ENCODE data around the gene SLC30A5.
"Not testable (repeated sequence)": the region's sequence is repeated elsewhere in the genome, so short reads cannot be mapped to it uniquely, and the experiment has no call there.

Gene SLC30A5

DNA sequence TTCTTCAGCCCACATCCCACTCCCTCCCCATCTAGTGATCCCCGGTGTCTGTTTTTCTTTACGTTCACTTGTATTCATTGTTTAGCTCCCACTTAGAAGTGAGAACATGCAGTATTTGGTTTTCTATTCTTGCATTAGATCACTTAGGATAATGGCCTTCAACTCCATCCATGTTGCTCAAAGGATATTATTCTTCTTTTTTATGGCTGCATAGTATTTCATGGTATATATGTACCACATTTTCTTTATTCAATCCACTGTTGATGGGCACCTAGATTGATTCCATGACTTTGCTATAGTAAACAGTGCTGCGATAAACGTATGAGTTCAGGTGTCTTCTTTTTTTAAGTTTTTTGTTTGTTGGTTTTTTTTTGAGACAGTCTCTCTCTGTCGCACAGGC lies 44.0 kb downstream of the SLC30A5 start:
- no peak overlapping the region for H3K27ac ChIP-seq (ENCODE audit: low read length)
- H3K36me3 ChIP-seq (ENCODE audit: control insufficient read depth in 2 of 2, insufficient read depth in 2 of 2, low read length in 2 of 2) = peaks cover 4% of the 10 kb centered on the region in 2 donors
- no peaks in the 10 kb centered on the region for H3K27me3 ChIP-seq (ENCODE audit: control insufficient read depth in 1 of 2, insufficient read depth in 2 of 2, low read length in 2 of 2)
- peaks cover 0 to 3% of the 10 kb centered on the region in 2 donors for H3K9me3 ChIP-seq (ENCODE audit: control insufficient read depth in 2 of 2, low read length in 2 of 2)
- no peak overlapping the region for H3K9ac ChIP-seq (ENCODE audit: low read length in 2 of 2)
- no peak overlapping the region for H3K4me3 ChIP-seq (ENCODE audit: low read length in 2 of 2)
- no peaks in the 10 kb centered on the region for H3K4me1 ChIP-seq (ENCODE audit: control insufficient read depth, insufficient read depth, low read length)

DNA sequence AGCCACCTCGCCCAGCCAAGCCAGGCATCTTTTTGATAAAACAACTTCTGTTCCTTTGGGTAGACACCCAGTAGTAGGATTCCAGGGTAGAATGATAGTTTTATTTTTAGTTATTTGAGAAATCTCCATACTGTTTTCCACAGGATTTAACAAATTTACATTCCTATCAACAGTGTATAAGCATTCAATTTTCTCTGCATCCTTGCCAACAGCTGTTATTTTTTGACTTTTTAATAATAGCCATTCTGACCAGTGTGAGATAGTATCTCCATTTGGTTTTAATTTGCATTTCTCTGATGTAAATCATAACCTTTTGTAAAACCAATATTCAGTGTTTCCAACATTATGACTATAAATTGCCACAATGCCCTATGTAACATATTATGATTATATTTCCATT lies 45.0 kb downstream of the SLC30A5 start:
- H3K27ac ChIP-seq (ENCODE audit: low read length) = no peak overlapping the region
- H3K27me3 ChIP-seq (ENCODE audit: control insufficient read depth in 1 of 2, insufficient read depth in 2 of 2, low read length in 2 of 2) = no peaks in the 10 kb centered on the region
- no peaks in the 10 kb centered on the region for H3K4me1 ChIP-seq (ENCODE audit: control insufficient read depth, insufficient read depth, low read length)
- H3K4me3 ChIP-seq (ENCODE audit: low read length in 2 of 2) = no peak overlapping the region
- H3K9me3 ChIP-seq (ENCODE audit: control insufficient read depth in 2 of 2, low read length in 2 of 2) = peaks cover 0 to 3% of the 10 kb centered on the region in 2 donors
- no peak overlapping the region for H3K9ac ChIP-seq (ENCODE audit: low read length in 2 of 2)
- peaks cover 0 to 2% of the 10 kb centered on the region in 2 donors for H3K36me3 ChIP-seq (ENCODE audit: control insufficient read depth in 2 of 2, insufficient read depth in 2 of 2, low read length in 2 of 2)

DNA sequence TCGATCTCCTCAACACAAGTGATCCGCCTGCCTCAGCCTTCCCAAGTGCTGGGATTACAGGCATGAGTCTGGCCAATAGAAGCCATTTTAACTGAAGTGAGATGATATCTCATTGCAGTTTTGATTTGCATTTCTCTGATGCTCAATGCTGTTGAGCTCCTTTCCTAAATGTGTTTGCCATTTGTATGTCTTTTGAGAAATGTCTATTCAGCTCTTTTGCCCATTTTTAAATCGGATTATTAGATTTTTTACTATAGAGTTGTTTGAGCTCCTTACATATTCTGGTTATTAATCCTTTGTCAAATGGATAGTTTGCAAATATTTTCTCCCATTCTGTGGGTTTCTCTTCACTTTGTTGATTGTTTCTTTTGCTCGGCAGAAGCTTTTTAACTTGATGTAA lies 46.4 kb downstream of the SLC30A5 start:
- not testable (repeated sequence) for H3K9ac ChIP-seq (ENCODE audit: low read length in 2 of 2); H3K9me3 ChIP-seq (ENCODE audit: control insufficient read depth in 2 of 2, low read length in 2 of 2); H3K36me3 ChIP-seq (ENCODE audit: control insufficient read depth in 2 of 2, insufficient read depth in 2 of 2, low read length in 2 of 2); H3K4me3 ChIP-seq (ENCODE audit: low read length in 2 of 2); H3K27ac ChIP-seq (ENCODE audit: low read length); H3K27me3 ChIP-seq (ENCODE audit: control insufficient read depth in 1 of 2, insufficient read depth in 2 of 2, low read length in 2 of 2); H3K4me1 ChIP-seq (ENCODE audit: control insufficient read depth, insufficient read depth, low read length)

DNA sequence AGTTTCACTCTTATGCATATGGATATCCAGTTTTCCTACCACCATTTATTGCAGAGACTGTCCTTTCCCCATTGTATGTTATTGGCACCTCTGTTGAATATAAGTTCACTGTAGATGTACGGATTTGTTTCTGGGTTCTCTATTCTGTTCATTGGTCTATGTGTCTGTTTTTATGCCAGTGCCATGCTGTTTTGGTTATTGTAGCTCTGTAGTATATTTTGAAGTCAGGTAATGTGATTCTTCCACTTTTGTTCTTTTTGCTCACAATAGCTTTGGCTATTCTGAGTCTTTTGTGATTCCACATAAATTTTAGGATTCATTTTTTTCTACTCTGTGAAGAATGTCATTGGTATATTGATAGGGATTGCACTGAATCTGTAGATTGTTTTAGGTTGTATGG lies 47.0 kb downstream of the SLC30A5 start:
- Histone ChIP-seq H3K27ac (ENCODE audit: low read length) (no peak overlapping the region), H3K9me3 (ENCODE audit: control insufficient read depth in 2 of 2, low read length in 2 of 2) (peaks cover 0 to 3% of the 10 kb centered on the region in 2 donors), H3K36me3 (ENCODE audit: control insufficient read depth in 2 of 2, insufficient read depth in 2 of 2, low read length in 2 of 2) (no peaks in the 10 kb centered on the region), H3K4me3 (ENCODE audit: low read length in 2 of 2) (no peak overlapping the region), H3K9ac (ENCODE audit: low read length in 2 of 2) (no peak overlapping the region), H3K4me1 (ENCODE audit: control insufficient read depth, insufficient read depth, low read length) (no peaks in the 10 kb centered on the region), H3K27me3 (ENCODE audit: control insufficient read depth in 1 of 2, insufficient read depth in 2 of 2, low read length in 2 of 2) (no peaks in the 10 kb centered on the region)

DNA sequence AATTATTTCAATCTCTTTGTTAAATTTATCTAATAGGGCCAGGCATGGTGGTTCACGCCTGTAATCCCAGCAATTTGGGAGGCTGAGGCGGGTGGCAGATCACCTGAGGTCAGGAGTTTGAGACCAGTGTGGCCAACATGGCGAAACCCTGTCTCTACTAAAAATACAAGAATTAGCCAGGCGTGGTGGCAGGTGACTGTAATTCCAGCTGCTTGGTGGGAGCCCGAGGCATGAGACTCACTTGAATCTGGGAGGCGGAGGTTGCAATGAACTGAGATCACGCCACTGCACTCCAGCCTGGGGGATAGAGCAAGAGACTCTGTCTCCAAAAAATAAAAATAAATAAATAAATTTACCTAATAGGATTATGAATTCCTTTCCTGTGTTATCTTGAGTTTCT lies 54.8 kb downstream of the SLC30A5 start:
- H3K27ac ChIP-seq (ENCODE audit: low read length); H3K4me3 ChIP-seq (ENCODE audit: low read length in 2 of 2); H3K27me3 ChIP-seq (ENCODE audit: control insufficient read depth in 1 of 2, insufficient read depth in 2 of 2, low read length in 2 of 2); H3K36me3 ChIP-seq (ENCODE audit: control insufficient read depth in 2 of 2, insufficient read depth in 2 of 2, low read length in 2 of 2); H3K4me1 ChIP-seq (ENCODE audit: control insufficient read depth, insufficient read depth, low read length); H3K9me3 ChIP-seq (ENCODE audit: control insufficient read depth in 2 of 2, low read length in 2 of 2); H3K9ac ChIP-seq (ENCODE audit: low read length in 2 of 2): not testable (repeated sequence)

DNA sequence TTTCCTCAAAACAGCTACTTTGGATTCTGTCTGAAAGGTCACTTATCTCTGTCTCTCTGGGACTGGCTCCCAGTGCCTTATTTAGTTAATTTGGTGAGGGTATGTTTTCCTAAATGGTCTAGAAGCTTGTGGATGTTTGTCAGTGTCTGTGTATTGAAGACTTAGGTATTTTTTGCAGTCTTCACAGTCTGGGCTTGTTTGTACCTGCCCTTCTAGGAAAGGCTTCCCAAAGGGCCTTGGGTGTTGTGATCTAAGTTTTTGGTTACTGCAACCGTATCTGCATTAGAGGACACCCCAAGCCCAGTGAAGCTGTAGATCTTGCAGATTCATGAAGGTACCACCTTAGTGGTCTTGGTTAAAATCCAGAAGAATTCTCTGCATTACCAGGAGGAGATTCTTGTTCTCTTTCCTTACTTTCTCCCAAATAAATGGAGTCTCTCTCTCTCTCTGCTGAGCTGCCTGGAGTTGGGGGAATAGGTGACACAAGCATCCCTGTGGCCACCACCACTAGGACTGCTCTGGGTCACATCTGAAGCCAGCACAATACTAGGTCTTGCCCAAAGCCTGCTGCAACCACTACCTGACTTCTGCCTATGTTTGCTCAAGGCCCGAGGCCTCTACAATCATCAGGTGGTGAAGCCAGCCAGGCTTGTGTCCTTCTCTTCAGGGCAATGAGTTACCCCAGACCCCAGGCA lies 55.3 kb downstream of the SLC30A5 start:
- H3K9ac ChIP-seq (ENCODE audit: low read length in 2 of 2) = no peak overlapping the region

DNA sequence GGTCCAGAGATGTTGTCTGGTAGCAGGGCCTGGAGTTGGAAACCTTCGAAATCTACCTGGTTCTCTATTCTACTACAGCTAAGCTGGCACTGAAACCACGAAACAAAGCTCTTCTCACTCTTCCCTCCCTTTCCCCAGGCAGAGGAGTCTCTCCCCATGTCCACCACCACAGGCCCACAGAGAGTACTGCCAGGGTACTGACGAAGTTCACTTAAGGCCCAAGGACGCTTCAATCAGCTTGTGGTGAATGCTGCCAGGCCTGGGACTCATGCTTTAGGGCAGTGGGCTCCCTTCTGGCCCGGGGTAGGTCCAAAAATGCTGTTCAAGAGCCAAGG lies 55.8 kb downstream of the SLC30A5 start:
- Histone ChIP-seq H3K4me3 (ENCODE audit: low read length in 2 of 2) (no peak overlapping the region), H3K9me3 (ENCODE audit: control insufficient read depth in 2 of 2, low read length in 2 of 2) (no peaks in the 10 kb centered on the region), H3K27ac (ENCODE audit: low read length) (no peak overlapping the region), H3K36me3 (ENCODE audit: control insufficient read depth in 2 of 2, insufficient read depth in 2 of 2, low read length in 2 of 2) (no peaks in the 10 kb centered on the region), H3K27me3 (ENCODE audit: control insufficient read depth in 1 of 2, insufficient read depth in 2 of 2, low read length in 2 of 2) (no peaks in the 10 kb centered on the region), H3K4me1 (ENCODE audit: control insufficient read depth, insufficient read depth, low read length) (no peaks in the 10 kb centered on the region), H3K9ac (ENCODE audit: low read length in 2 of 2) (no peak overlapping the region)

More for the DNA sequence above, 55.3 kb downstream of the SLC30A5 start:
- no peaks in the 10 kb centered on the region for H3K9me3 ChIP-seq (ENCODE audit: control insufficient read depth in 2 of 2, low read length in 2 of 2)
- no peaks in the 10 kb centered on the region for H3K36me3 ChIP-seq (ENCODE audit: control insufficient read depth in 2 of 2, insufficient read depth in 2 of 2, low read length in 2 of 2)
- H3K27me3 ChIP-seq (ENCODE audit: control insufficient read depth in 1 of 2, insufficient read depth in 2 of 2, low read length in 2 of 2) = no peaks in the 10 kb centered on the region
- no peaks in the 10 kb centered on the region for H3K4me1 ChIP-seq (ENCODE audit: control insufficient read depth, insufficient read depth, low read length)
- H3K27ac ChIP-seq (ENCODE audit: low read length) = no peak overlapping the region
- no peak overlapping the region for H3K4me3 ChIP-seq (ENCODE audit: low read length in 2 of 2)

DNA sequence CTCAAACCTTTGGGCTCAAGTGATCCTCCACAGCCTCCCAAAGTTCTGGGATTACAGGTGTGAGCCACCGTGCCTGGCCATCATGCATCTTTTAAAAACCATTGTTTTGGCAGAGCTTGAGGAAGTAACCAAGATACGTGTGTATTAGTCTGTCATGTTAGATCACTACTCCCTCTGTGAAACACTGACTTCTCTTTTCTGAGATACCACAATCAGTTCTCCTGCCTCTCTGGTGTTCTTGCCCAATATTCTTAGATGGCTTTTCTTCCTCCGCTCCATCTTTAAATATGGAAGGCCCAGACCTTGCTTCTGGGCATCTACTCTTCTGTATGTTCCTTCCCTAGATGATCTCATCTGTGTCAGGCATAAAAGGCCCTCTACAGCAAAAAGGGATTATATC lies 58.9 kb downstream of the SLC30A5 start:
- Histone ChIP-seq H3K4me3 (ENCODE audit: low read length in 2 of 2) (no peak overlapping the region), H3K27ac (ENCODE audit: low read length) (no peak overlapping the region), H3K4me1 (ENCODE audit: control insufficient read depth, insufficient read depth, low read length) (no peaks in the 10 kb centered on the region), H3K9me3 (ENCODE audit: control insufficient read depth in 2 of 2, low read length in 2 of 2) (no peaks in the 10 kb centered on the region), H3K9ac (ENCODE audit: low read length in 2 of 2) (no peak overlapping the region), H3K27me3 (ENCODE audit: control insufficient read depth in 1 of 2, insufficient read depth in 2 of 2, low read length in 2 of 2) (no peaks in the 10 kb centered on the region), H3K36me3 (ENCODE audit: control insufficient read depth in 2 of 2, insufficient read depth in 2 of 2, low read length in 2 of 2) (no peaks in the 10 kb centered on the region)

DNA sequence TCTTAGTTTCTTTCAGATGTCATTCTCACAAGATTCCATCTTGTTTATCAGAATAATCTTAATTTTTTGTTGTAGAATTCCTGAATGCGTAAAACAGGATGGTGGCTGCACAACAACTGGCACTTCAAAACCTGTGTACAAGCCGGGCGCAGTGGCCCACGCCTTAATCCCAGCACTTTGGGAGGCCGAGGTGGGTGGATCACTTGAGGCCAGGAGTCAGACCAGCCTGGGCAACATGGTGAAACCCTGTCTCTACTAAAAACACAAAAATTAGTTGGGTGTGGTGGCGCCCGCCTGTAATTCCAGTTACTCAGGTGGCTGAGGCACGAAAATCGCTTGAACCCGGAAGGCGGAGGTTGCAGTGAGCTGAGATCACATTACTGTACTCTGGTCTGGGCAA lies 62.6 kb downstream of the SLC30A5 start:
- Histone ChIP-seq H3K27ac (ENCODE audit: low read length) (no peak overlapping the region), H3K27me3 (ENCODE audit: control insufficient read depth in 1 of 2, insufficient read depth in 2 of 2, low read length in 2 of 2) (no peaks in the 10 kb centered on the region), H3K4me1 (ENCODE audit: control insufficient read depth, insufficient read depth, low read length) (no peaks in the 10 kb centered on the region), H3K4me3 (ENCODE audit: low read length in 2 of 2) (no peak overlapping the region), H3K9me3 (ENCODE audit: control insufficient read depth in 2 of 2, low read length in 2 of 2) (no peaks in the 10 kb centered on the region), H3K36me3 (ENCODE audit: control insufficient read depth in 2 of 2, insufficient read depth in 2 of 2, low read length in 2 of 2) (no peaks in the 10 kb centered on the region), H3K9ac (ENCODE audit: low read length in 2 of 2) (no peak overlapping the region)

DNA sequence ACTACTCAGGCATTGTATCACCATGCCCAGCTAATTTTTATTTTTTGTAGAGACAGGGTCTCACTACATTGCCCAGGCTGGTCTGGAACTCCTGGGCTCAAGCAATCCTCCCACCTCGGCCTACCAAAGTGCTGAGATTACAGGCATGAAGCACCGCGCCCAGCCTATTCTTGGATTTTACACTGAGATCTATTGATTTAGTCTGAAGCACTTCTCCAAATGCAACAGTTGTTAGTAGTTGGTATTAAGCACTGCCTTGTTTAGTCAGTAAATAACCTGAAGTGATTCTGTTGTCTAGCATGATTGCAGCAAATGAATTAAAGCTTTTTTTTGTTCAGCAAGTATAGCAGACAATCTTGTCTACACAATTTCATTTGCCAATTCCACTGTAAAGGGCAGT lies 64.2 kb downstream of the SLC30A5 start:
- H3K36me3 ChIP-seq (ENCODE audit: control insufficient read depth in 2 of 2, insufficient read depth in 2 of 2, low read length in 2 of 2) = no peaks in the 10 kb centered on the region
- no peak overlapping the region for H3K27ac ChIP-seq (ENCODE audit: low read length)
- H3K4me3 ChIP-seq (ENCODE audit: low read length in 2 of 2) = no peak overlapping the region
- H3K27me3 ChIP-seq (ENCODE audit: control insufficient read depth in 1 of 2, insufficient read depth in 2 of 2, low read length in 2 of 2) = no peaks in the 10 kb centered on the region
- no peaks in the 10 kb centered on the region for H3K4me1 ChIP-seq (ENCODE audit: control insufficient read depth, insufficient read depth, low read length)
- H3K9ac ChIP-seq (ENCODE audit: low read length in 2 of 2) = no peak overlapping the region
- no peaks in the 10 kb centered on the region for H3K9me3 ChIP-seq (ENCODE audit: control insufficient read depth in 2 of 2, low read length in 2 of 2)

DNA sequence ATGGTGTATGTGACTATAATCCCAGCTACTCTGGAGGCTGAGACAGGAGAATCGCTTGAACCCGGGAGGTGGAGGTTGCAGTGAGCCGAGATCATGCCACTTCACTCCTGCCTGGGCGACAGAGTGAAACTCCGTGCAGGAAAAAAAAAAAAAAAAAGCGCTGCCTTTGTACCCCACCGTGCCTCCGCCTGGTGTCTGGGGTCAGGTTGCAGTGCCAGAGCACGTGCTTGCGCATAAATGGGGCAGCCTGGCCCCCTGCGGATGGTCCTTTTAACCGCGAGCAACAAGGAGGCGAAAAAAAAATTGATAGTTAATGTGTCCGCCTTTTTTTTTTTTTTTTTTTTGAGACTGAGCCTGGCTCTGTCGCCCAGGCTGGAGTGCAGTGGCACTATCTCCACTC lies 66.8 kb downstream of the SLC30A5 start:
- Histone ChIP-seq H3K27ac (ENCODE audit: low read length) (no peak overlapping the region), H3K9me3 (ENCODE audit: control insufficient read depth in 2 of 2, low read length in 2 of 2) (no peaks in the 10 kb centered on the region), H3K4me1 (ENCODE audit: control insufficient read depth, insufficient read depth, low read length) (no peaks in the 10 kb centered on the region), H3K27me3 (ENCODE audit: control insufficient read depth in 1 of 2, insufficient read depth in 2 of 2, low read length in 2 of 2) (no peaks in the 10 kb centered on the region), H3K4me3 (ENCODE audit: low read length in 2 of 2) (no peak overlapping the region), H3K36me3 (ENCODE audit: control insufficient read depth in 2 of 2, insufficient read depth in 2 of 2, low read length in 2 of 2) (no peaks in the 10 kb centered on the region), H3K9ac (ENCODE audit: low read length in 2 of 2) (no peak overlapping the region)

All from stomach smooth muscle (tissue), 2 donors.